ENCODE results near the gene LDB3.

LDB3 gene

GRCh38 chr10:86664341-86665217 is 3.7 kb upstream of the LDB3 start:
- in situ Hi-C loops (cut with MboI; ENCODE audit: low sequenced_read_pairs) = no loop called here

GRCh38 chr10:86665218-86665607 is 3.1 kb upstream of the LDB3 start:
- in situ Hi-C loops (cut with MboI; ENCODE audit: low sequenced_read_pairs) = no loop called here

GRCh38 chr10:86665868-86666267 is 2.4 kb upstream of the LDB3 start:
- in situ Hi-C loops (cut with MboI; ENCODE audit: low sequenced_read_pairs) = no loop called here

GRCh38 chr10:86666538-86666937 is 1.8 kb upstream of the LDB3 start:
- in situ Hi-C loops (cut with MboI; ENCODE audit: low sequenced_read_pairs) = no loop called here

GRCh38 chr10:86667421-86668181 is 710 bp upstream of the LDB3 start:
- in situ Hi-C loops (cut with MboI; ENCODE audit: low sequenced_read_pairs) = no loop called here

- in situ Hi-C loops (cut with MboI; ENCODE audit: low sequenced_read_pairs) = no loop called here
Measured at GRCh38 chr10:86670290-86670811, 2.0 kb downstream of the LDB3 start.

- in situ Hi-C loops (cut with MboI; ENCODE audit: low sequenced_read_pairs) = no loop called here
Measured at GRCh38 chr10:86670876-86671275, 2.6 kb downstream of the LDB3 start.

GRCh38 chr10:86671419-86671818 is 3.1 kb downstream of the LDB3 start:
- in situ Hi-C loops (cut with MboI; ENCODE audit: low sequenced_read_pairs) = no loop called here

- in situ Hi-C loops (cut with MboI; ENCODE audit: low sequenced_read_pairs) = no loop called here
Measured at GRCh38 chr10:86671985-86672710, 3.8 kb downstream of the LDB3 start.

GRCh38 chr10:86673216-86673826 is 5.0 kb downstream of the LDB3 start:
- in situ Hi-C loops (cut with MboI; ENCODE audit: low sequenced_read_pairs) = no loop called here

- in situ Hi-C loops (cut with MboI; ENCODE audit: low sequenced_read_pairs) = no loop called here
Measured at GRCh38 chr10:86673827-86674581, 5.7 kb downstream of the LDB3 start.

- in situ Hi-C loops (cut with MboI; ENCODE audit: low sequenced_read_pairs) = no loop called here
Measured at GRCh38 chr10:86674912-86675311, 6.6 kb downstream of the LDB3 start.

GRCh38 chr10:86677374-86677773 is 9.1 kb downstream of the LDB3 start:
- in situ Hi-C loops (cut with MboI; ENCODE audit: low sequenced_read_pairs) = no loop called here

- in situ Hi-C loops (cut with MboI; ENCODE audit: low sequenced_read_pairs) = no loop called here
Measured at GRCh38 chr10:86678999-86679792, 10.9 kb downstream of the LDB3 start.

- in situ Hi-C loops (cut with MboI; ENCODE audit: low sequenced_read_pairs) = no loop called here
Measured at GRCh38 chr10:86681047-86681446, 12.7 kb downstream of the LDB3 start.

GRCh38 chr10:86681722-86682386 is 13.5 kb downstream of the LDB3 start:
- in situ Hi-C loops (cut with MboI; ENCODE audit: low sequenced_read_pairs) = no loop called here

GRCh38 chr10:86682675-86683074 is 14.4 kb downstream of the LDB3 start:
- in situ Hi-C loops (cut with MboI; ENCODE audit: low sequenced_read_pairs) = no loop called here

GRCh38 chr10:86684331-86685097 is 16.2 kb downstream of the LDB3 start:
- in situ Hi-C loops (cut with MboI; ENCODE audit: low sequenced_read_pairs) = no loop called here
